AG08395 (cell line): ENCODE results near the gene TCAP.

Experiments used
- DNase-seq: peaks from one replicate; pipeline ENCODE4 v3.0.0; 2012; ENCODE audit warnings: mixed read lengths, low spot score

TCAP gene

GRCh38 chr17:39629494-39629880 lies 35.7 kb upstream of the TCAP start:
- DNase-seq, result no peak

GRCh38 chr17:39629898-39630297 lies 35.3 kb upstream of the TCAP start:
- no peak for DNase-seq

- DNase-seq, result no peak
Measured at GRCh38 chr17:39631403-39631802, 33.7 kb upstream of the TCAP start.

GRCh38 chr17:39632153-39632941 lies 32.8 kb upstream of the TCAP start:
- DNase-seq, result no peak

- no peak for DNase-seq
Measured at GRCh38 chr17:39633570-39634183, 31.5 kb upstream of the TCAP start.

GRCh38 chr17:39634384-39634871 lies 30.7 kb upstream of the TCAP start:
- peak; percentile 69 for DNase-seq

- no peak for DNase-seq
Measured at GRCh38 chr17:39635614-39636176, 29.5 kb upstream of the TCAP start.

GRCh38 chr17:39636587-39636926 lies 28.6 kb upstream of the TCAP start:
- DNase-seq, result no peak

GRCh38 chr17:39636927-39637736 lies 28.0 kb upstream of the TCAP start, which contains the start of gene STARD3:
Gene STARD3, plus strand, starts transcription at chr17:39637144. Its CDS starts 16,388 bp downstream, at chr17:39653532.
- peak; percentile 96 for DNase-seq

GRCh38 chr17:39638317-39638716 lies 26.8 kb upstream of the TCAP start:
- DNase-seq, result no peak

GRCh38 chr17:39639043-39639442 lies 26.1 kb upstream of the TCAP start:
- DNase-seq, result no peak

GRCh38 chr17:39639566-39640458 lies 25.3 kb upstream of the TCAP start:
- DNase-seq, result no peak

GRCh38 chr17:39640591-39641031 lies 24.5 kb upstream of the TCAP start:
- DNase-seq, result no peak

- no peak for DNase-seq
Measured at GRCh38 chr17:39641097-39641496, 24.1 kb upstream of the TCAP start.

GRCh38 chr17:39641883-39642282 lies 23.3 kb upstream of the TCAP start:
- no peak for DNase-seq

GRCh38 chr17:39642291-39643074 lies 22.7 kb upstream of the TCAP start:
- DNase-seq, result no peak

GRCh38 chr17:39643271-39643670 lies 21.9 kb upstream of the TCAP start:
- DNase-seq, result peak; percentile 43

- DNase-seq, result no peak
Measured at GRCh38 chr17:39647256-39647655, 17.9 kb upstream of the TCAP start.

- no peak for DNase-seq
Measured at GRCh38 chr17:39648616-39649366, 16.4 kb upstream of the TCAP start.

- no peak for DNase-seq
Measured at GRCh38 chr17:39650121-39650579, 15.0 kb upstream of the TCAP start.
